ENCODE data around the gene OOSP4B.
"Not testable (repeated sequence)": the region's sequence is repeated elsewhere in the genome, so short reads cannot be mapped to it uniquely, and the experiment has no call there.

OOSP4B gene

DNA sequence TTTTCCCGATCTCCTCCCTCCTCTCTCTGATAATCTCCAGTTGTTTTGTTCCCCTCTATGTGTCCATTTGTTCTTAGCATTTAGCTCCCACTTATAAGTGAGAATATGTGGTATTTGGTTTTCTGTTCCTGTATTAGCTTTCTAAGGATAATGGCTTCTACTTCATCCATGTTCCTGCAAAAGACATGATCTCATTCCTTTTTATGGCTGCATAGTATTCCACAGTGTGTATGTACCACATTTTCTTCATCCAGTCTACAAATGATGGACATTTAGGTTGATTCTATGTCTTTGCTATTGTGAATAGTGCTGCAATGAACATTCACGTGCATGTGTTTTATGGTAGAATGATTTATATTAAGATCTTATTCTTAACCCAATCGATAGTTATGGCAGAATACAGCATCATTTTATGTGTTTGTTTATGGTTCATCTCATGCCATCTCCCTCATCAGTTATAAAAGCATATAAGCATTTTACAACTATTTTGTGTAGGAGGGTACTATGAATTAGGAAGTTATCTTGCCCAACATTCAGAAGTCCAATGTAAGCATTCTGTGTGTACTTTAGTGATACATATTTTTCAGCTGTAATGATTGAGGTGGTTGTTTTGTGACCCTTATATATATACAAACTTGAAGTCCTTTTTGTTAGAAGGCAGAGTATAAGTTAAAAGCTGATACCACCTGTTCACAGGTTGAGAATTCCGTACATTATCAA is 42.7 kb downstream of the OOSP4B start:
- no peak for DNase-seq (ENCODE audit: low read depth in 3 of 3)

DNA sequence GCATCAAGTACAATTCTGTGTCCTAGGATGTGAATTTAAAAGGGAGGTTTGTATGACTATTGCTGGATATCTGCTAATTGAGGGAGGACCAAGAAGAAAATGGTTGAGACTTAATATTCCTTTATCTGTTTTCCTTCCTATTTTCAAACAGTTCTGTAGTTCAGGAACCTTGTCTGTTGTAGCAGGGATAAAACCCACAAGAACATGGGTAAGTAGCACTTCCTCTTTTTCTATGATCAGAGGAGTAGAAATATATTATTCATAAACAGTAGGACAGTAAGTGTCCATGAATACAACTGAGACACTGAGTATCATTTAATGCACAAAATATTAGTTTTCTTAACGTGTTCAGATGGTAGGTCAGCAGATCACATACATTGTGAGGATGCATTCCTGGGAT is 47.1 kb downstream of the OOSP4B start:
- no peak for DNase-seq (ENCODE audit: low read depth in 3 of 3)

DNA sequence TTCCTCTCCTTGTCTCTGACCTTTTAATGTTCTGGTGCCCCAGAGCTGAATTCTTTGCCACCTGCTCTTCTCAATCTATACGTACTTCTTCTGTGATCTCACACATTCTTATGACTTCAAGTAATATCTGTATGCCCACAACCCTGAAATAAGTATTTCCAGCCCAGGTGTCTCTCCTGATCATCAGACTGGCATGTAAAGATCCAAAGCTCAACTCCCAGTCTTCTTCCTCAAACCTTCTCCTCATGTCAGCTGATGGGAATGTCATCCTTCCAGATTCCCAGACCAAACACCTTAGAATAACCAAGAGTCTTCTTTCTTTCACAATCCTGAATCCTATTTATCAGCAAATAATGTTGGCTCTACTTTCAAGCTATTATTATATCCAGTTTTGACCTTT is 48.8 kb downstream of the OOSP4B start:
- no peak for DNase-seq (ENCODE audit: low read depth in 3 of 3)

DNA sequence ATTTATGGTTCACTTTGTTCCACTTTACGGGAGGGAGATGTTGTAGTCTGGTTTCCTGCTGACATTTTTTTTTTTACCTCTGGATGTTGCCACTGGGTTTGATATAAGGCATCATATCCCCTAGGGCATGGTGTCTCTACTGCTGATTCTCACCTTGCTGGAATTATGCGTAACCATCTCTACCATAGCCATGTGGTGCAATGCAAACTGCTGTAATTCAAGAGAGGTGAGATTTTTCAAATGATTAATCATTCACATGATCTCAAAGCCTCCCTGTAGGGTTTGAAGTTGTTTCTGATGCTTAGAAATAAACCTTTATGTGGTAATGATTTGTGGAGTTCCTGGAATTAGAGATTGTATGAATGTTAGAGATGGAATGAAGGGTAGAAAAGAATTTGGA is 52.5 kb downstream of the OOSP4B start:
- DNase-seq (ENCODE audit: low read depth in 3 of 3) = no peak

DNA sequence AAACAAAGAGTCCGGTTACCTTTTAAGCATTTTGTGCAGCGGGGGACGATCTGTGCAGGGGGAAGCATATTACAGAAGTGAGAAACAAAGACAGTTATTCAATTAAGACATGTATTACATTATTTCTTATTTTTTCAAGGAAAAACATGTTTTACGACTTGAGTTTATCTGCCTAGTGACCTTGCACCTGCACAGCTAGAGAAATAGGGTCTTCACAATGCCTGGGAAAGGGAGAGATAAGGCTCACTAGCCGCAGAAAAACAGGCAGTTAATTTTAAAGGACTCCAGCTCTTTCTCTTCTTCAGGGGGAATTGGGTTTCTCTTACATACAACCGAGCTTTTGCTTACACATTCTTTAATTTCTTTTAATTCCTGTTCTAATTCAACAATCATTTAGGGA is 54.7 kb downstream of the OOSP4B start:
- not testable (repeated sequence) for DNase-seq (ENCODE audit: low read depth in 3 of 3)

DNA sequence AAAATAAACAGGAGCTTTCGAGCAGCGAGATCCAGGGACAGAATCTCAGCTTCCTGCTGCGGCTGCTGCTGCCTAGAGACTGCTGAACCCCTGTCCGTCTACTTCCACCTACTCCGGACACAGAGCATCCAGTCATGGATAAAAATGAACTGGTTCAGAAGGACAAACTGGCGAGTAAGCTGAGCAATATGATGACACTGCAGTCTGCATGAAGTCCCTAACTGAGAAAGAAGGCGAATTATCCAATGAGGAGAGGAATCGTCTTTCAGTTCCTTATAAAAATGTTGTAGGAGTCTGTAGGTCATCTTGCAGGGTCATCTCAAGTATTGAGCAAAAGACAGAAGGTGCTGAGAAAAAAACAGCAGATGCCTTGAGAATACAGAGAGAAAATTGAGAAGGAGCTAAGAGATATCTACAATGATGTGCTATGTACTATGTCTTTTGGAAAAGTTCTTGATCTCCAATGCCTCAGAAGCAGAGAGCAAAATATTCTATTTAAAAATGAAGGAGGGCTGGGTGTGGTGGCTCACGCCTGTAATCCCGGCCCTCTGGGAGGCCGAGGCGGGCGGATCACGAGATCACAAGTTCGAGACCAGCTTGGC is 60.3 kb downstream of the OOSP4B start:
- no peak for DNase-seq (ENCODE audit: low read depth in 3 of 3)

DNA sequence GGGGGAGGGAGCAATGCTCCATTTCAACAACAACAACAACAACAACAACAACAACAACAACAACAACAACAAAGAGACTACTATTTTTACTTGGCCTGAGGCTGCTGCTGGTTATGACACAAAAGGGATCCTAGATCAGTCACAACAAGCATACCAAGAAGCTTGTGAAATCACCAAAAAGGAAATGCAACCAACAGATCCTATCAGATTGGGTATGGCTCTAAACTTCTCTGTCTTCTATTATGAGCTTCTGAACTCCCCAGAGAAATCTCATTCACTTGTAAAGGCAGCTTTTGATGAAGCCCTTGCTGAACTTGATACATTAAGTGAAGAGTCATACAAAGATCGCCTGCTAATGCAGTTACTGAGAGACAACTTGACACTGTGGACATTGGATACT is 61.0 kb downstream of the OOSP4B start:
- DNase-seq (ENCODE audit: low read depth in 3 of 3) = no peak

DNA sequence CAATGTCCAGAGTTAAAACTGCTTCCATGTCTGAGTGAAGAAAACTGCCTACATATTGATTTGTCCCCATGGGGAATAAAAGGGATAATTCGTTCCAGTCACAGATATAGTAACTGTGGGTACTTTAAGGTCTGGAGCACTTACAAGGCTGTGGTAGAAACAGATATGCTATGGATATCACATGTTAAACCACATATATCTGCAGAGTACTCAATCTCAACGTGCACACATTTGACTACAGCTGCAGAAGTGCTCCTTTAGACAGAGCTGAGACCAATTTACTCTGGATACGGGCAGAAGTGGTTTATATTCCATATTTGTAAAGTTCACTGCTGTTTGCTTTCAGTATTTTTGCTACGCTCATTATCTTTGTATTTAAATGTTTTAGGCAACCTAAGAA is 61.8 kb downstream of the OOSP4B start:
- DNase-seq (ENCODE audit: low read depth in 3 of 3) = no peak

DNA sequence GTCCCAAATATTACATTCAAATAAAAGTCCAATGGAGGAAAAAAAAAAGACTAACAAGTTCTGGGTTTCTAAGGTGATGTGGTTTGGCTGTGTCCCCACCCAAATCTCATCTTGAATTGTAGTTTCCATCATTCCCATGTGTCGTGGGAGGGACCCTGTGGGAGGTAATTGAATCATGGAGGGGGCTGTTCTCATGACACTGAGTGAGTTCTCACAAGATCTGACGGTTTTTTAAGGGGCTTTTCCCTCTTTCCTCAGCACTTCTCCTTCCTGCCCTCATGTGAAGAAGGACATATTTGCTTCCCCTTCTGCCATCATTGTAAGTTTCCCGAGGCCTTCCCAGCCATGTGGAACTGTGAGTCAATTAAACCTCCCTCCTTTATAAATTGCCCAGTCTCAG is 63.6 kb downstream of the OOSP4B start:
- no peak for DNase-seq (ENCODE audit: low read depth in 3 of 3)

All from stimulated activated CD4-positive, alpha-beta T cell treated with anti-CD3 and anti-CD28 coated beads, TNF-alpha, amount 100 ng/mL, for 48 hours (primary cell).